SH-SY5Y (cell line): Measurements from ENCODE around the gene GRK4.

Experiments
- GATA2 ChIP-seq: IDR thresholded peaks from 2 replicates; pipeline ENCODE4 v1.6.1; 2011; ENCODE audit warnings: mild to moderate bottlenecking, low read depth, low read length
- GATA3 ChIP-seq: IDR thresholded peaks from 2 replicates; pipeline ENCODE4 v1.6.1; 2011; ENCODE audit warnings: low read depth, mild to moderate bottlenecking, low read length, moderate library complexity

Gene GRK4

DNA sequence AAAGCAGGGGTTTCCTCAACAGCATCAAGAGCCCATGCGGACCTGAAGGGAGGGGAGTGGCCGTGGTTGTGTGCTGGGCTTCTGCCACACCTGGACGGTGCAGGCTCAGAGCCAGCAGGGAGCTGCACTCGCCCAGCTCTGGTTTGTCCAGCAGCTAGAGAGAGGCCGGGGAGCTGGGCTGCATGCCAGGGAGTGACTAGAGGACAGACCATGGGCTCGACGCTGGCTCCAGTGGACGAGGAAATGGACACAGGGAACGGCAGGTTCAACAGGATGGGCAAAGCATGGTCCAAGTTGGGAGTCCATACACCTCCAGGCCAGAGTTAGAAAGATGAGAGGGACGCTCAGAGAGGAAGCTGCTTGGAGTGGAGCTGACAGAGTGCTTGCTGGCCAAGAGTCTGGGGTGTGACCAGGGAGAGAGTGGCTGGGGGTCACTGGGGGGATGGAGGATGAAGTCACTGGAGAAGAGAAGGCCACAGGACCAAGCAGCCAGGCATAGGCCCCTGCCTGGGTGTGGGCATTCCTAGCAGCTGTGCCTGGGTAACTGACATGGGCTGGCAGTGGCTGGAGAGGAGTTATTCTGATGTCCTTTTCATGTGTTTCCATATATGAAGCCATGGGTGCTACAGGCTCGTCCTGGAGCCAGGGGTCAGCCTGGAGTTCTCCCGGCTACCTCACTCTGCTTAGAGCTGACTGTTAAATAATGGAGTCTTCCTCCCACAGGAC is 68.1 kb downstream of the GRK4 start:
- TF ChIP-seq GATA2: no peak
- TF ChIP-seq GATA3: no peak

DNA sequence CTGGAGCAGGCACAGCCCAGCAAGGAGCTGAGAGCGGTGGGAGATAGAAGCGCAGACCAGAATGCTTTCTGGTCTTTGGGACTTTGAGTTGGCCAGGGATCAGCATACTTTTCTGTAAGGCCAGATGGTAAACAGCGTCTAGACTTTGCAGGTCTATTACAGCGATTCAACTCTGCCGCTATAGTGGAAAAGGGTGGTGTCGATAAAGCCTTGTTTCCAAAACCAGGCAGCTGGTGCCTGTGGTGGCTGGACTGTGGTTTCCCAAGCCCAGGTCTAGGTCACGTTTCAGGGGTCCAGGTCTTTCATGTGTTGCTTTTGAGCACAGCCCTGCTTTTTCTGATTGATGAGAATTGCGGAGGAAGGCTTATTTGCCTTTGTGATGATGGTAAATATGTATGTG is 70.9 kb downstream of the GRK4 start:
- no peak for TF ChIP-seq GATA2
- TF ChIP-seq GATA3: no peak

DNA sequence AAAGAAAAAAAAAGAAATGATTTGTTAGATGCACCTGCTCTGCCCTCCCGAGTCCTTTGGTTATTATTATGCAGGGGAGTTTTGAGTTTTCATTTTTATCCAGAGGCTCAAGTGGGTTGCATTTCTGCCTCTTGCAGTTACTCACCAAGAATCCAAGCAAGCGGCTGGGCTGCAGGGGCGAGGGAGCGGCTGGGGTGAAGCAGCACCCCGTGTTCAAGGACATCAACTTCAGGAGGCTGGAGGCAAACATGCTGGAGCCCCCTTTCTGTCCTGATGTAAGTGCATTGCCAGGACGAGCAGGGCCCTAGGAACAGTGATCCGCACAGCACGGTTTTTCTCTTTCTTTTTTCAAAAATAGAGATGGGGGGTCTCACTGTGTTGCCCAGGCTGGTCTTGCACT is 71.9 kb downstream of the GRK4 start:
- TF ChIP-seq GATA2 (no peak), GATA3 (no peak)

DNA sequence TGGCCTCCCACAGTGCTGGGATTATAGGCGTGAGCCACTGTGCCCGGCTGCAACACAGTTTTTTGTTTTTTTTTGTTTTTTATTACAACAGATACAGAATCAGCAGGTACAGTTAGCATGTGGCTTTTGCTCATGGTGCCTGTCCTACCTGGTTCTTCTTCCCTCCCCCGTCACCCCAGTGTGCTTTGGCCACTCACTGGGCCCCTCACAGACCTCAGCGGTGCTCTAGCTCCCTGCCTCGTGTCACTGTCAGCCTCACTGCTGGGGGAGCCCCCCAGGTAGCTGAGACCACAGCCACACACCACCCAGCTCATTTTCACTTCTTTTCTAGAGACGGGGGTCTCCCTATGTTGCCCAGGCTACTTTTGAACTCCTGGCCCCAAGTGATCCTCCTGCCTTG is 72.3 kb downstream of the GRK4 start:
- TF ChIP-seq GATA2: no peak
- TF ChIP-seq GATA3: no peak

DNA sequence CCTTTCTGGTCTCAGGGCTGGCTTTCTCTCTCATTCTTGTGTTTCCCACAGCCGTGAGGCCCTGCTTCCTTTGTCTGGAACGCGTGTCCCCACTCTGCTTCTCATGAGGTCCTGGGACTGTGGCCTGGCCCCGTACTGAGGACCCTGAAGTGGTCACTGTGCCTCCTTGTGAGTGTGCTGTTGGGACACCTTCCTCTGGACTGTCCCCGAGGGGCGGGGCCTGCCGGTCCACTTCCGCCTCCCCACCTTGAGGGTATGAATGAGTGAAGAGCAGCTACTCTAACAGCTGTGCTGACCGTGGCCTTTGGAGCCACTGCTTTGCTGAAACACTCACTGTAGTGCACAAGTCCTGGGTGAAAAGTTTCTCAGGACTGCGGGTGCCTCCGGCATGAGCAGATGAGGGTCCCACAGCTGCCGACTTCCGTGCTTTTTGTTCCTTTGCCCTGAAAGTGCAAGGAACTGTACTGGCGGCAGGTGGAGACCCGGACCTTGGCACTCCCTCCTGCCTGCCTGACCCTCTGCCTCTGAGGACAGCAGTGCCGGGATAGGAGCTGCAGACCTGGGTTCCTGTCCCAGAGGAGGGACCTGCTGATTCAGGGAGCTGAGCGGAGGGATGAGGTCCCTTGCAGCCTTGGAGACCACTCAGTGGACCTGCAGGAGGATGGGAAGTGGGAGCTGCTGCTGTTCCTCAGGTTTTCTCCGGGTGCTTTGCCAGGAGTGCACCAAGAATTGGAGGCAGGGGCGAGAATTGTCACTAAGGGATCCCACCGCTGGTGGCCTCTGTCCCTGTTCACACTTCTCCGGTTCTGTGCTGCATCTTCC is 73.0 kb downstream of the GRK4 start:
- TF ChIP-seq GATA3 (no peak), GATA2 (no peak)

DNA sequence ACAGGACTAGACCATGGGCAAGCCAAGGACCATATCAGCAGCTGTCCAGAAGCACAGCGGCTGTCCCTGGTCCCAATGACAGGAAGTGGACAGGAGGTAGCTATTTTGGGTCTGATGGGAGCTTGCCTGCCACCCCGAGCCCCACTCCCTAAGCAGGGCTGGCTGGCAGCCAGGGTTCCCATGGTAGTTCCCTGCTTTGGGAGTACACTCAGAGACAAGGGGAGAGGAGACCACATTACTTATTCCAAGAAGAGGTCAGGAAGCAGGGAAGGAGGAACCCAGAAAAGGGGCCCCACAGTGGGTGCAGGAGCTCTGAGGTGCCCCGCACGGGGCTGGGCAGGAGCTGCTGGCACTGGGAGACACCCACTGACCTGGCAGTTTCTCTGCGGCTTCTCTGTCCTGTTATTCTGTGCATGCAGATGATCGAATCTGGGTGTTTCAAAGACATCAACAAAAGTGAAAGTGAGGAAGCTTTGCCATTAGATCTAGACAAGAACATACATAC is 74.6 kb downstream of the GRK4 start:
- TF ChIP-seq GATA3 (no peak), GATA2 (no peak)

DNA sequence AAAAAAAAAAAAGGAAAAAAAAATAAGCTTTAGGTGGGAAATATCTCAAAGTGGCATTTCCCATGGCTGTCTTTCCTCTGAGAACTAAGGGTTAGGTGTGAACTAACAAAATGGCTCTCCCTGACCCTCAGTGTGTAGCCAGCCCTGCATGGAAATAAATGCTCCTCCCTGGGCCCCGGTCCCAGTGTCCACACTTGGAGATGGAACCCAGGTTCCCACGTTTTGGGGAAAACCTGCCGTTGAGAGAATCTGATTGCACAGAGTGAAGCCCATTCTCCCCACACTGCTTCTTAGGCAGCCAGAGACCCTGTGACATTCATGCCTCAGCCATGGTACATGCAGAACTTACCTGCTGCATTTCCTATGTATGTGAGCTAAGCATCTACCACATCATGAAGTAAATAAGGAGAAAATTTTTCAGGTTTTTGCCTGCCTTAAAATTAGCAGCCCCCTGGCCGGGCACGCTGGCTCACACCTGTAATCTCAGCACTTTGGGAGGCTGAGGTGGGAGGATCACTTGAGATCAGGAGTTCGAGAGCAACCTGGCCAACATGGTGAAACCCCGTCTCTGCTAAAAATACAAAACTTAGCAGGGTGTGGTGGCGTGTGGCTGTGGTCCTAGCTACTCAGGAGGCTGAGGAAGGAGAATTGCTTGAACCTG is 76.5 kb downstream of the GRK4 start:
- TF ChIP-seq GATA2 (no peak), GATA3 (no peak)

DNA sequence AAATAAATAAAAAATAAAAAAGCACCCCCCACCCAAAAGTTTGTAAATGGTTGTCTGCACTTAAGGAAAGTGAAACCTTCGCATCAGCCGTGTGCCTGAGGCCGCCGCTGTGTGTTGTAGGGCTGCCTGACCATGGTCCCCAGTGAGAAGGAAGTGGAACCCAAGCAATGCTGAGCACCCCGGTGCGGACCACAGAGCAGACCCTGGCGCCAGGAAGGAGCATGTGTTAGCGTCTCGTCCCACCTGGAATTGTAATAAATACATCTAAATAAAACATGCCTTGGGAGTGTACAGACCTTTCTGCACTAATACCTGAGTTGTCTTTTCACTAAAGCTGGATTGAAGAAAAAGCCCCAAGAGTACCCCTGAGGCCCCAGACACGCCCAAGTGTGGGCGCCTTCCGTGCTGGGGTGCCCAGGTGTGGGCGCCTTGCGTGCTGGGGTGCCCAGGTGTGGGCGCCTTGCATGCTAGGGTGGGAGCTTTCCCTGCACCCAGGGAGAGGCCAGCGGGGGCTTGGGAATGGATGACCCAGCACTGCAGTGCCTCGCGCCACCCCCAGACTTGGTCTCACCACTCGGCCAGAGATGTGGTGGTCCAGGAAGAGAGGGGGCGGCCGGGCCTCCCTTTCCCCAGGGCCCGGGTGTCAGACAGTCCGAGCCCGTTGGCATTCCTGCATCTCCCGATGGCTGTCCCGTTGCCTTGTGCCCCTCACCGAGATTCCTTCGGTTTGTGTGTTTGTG is 77.3 kb downstream of the GRK4 start:
- no peak for TF ChIP-seq GATA3
- no peak for TF ChIP-seq GATA2

DNA sequence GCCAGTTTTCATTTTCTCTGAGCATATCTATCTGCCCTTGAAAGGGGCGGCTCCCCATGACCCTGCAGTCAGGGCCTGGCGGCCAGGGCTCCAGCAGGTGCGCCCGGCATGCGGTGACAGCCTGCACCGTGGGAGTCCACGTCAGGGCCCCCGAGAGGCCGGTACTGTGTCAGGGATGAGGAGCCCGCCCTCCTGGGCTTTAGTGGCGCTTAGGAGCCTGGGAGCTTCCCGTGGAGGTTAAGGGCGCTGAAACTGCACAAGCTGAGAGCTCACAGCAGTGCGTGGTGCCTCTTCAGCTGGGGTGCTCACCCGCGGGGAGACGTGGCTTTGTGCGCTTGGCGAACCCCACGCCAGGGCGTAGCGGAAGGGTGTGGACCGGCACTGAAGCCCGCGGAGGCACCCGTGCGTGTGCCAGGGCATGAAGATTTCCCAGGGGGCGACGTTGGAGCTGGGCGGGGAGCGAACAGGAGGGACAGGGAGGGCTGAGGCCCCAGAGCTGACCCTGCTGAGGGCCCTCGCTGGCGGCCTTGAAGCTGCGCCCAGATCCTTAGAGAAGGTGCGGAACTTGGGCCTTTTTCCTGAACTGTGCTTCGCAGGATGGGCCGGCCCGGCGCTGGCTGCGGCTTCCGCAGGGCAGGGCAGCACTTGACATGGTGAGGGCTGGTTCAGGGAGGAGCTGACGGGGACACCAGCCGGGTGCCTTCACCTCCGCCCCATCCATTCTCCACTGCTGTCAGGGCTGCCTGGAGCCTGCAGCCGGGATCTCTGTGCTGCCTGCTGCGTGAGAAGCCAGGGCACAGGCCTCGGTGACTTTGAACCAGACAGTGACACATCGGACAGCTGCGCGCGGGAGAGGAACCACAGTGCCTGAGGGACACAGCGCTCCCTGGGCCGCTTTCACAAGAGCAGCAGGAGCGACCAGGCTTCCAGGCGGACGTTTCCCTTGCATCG is 78.1 kb downstream of the GRK4 start:
- TF ChIP-seq GATA2 (no peak), GATA3 (no peak)

DNA sequence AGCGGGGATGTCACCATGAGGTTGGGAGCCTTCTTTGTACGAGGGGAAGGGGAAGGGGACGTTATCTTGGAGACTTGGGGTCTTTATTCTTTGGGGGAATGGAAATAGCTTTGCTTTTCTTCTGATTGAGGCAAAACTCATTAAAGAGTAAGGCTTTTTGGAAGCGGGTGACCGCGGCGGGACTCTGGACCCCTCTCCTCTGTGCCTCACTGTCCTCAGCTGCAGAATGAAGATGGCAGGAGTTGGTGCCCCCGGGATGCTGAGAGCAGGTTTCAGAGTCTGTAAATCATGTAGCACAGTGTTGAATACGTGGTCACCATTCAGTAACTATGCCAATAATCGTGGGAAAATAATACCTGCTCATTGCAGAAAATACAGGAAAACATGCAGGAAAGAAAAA is 78.9 kb downstream of the GRK4 start:
- TF ChIP-seq GATA3 (no peak), GATA2 (no peak)

DNA sequence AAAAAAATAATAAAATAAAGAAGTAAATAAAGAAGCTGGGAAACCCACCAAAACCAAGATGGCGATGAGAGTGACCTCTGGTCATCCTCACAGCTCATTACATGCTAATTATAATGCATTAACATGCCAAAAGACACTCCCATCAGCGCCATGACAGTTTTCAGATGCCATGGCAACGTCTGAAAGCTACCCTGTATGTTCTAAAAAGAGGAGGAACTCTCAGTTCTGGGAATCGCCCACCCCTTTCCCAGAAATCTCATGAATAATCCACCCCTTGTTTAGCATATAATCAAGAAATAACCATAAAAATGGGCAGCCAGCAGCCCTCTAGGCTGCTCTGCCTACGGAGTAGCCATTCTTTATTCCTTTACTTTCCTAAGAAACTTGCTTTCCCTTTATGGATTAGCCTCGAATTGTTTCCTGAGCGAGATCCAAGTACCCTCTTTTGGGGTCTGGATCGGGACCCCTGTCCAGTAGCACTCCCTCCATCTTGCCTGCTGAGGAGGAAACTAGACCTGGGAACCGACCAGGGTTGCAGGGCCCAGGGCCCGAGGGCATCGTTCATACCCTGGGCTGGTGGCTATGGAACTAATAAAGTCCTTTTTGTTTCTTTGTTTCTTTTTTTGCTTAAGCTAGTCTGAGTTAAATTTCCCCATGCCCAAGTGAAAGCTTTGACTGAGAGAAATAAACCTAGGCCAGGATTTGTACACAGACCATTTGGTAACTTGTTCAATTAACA is 80.1 kb downstream of the GRK4 start:
- no peak for TF ChIP-seq GATA2
- TF ChIP-seq GATA3: no peak
